Activated CD8-positive, alpha-beta T cell treated with anti-CD3 and anti-CD28 coated beads, Interleukin-2, amount 10 ng/mL, durations not matched to agents 7 days and 5 days (primary cell): ENCODE measurements around the gene DCBLD1. TPM values are rescaled to one million over a fixed set of nuclear protein-coding genes. Genes with fewer than 3 reads are reported as not detected.

Experiments used
- ATAC-seq: fragments of 150-1000 bp; cut with Tn5 transposase; one replicate; pipeline ENCODE4 v1.10.0; 2021; ENCODE audit warnings: moderate library complexity
- CTCF ChIA-PET: fragments of 350-600 bp; sonication (Branson Sonifier 250); formaldehyde crosslinking; loops from one replicate; lab custom pipeline; 2021; ENCODE audit warnings: antibody characterized with exemption; lab: Charles Lee
- POLR2A ChIA-PET: fragments of 350-600 bp; sonication (Branson Sonifier 250); formaldehyde crosslinking; loops from one replicate; lab custom pipeline; 2021; ENCODE audit warnings: antibody characterized with exemption; lab: Charles Lee
- DNase-seq: peaks from one replicate; pipeline ENCODE4 v3.0.0-alpha.2; 2020
- H3K27ac Mint-ChIP-seq: one replicate; pipeline ENCODE4 v1.8.0; 2021; ENCODE audit warnings: mild to moderate bottlenecking, mixed read lengths
- H3K27me3 Mint-ChIP-seq: one replicate; pipeline ENCODE4 v1.8.0; 2021; ENCODE audit warnings: low read depth, mixed read lengths
- H3K36me3 Mint-ChIP-seq: one replicate; pipeline ENCODE4 v1.8.0; 2021; ENCODE audit warnings: low read depth, mixed read lengths
- H3K4me1 Mint-ChIP-seq: one replicate; pipeline ENCODE4 v1.8.0; 2021; ENCODE audit warnings: low read depth, mixed read lengths
- H3K4me3 Mint-ChIP-seq: one replicate; pipeline ENCODE4 v1.8.0; 2021; ENCODE audit warnings: mild to moderate bottlenecking, mixed read lengths
- H3K9me3 Mint-ChIP-seq: one replicate; pipeline ENCODE4 v1.8.0; 2022; ENCODE audit warnings: mixed read lengths; ENCODE audit not compliant: insufficient read depth
- total RNA-seq, 2 experiments: library from RNA; stranded (reverse); gene quantifications; one replicate each; pipeline ENCODE4 v1.2.3, GENCODE V29; 2021

DCBLD1 gene
- total RNA-seq, 2 experiments from 2014 or later, result 2.5 to 4.3 TPM

- Mint-ChIP-seq H3K9me3 (no peaks in the 10 kb centered on the region), H3K27ac (no peak overlapping the region), H3K27me3 (no peaks in the 10 kb centered on the region), H3K4me3 (no peak overlapping the region), H3K4me1 (peaks cover 6% of the 10 kb centered on the region), H3K36me3 (no peaks in the 10 kb centered on the region)
- DNase-seq (no peak), ATAC-seq (no peak)
- CTCF ChIA-PET, result no interaction called here
- POLR2A ChIA-PET, result no interaction called here
These were observed 20.1 kb downstream of the DCBLD1 start for GRCh38 chr6:117502580-117502979.

GRCh38 chr6:117503211-117503610 is 20.7 kb downstream of the DCBLD1 start:
- Mint-ChIP-seq H3K27me3 (no peaks in the 10 kb centered on the region), H3K36me3 (no peaks in the 10 kb centered on the region), H3K27ac (no peak overlapping the region), H3K4me1 (peaks cover 2% of the 10 kb centered on the region), H3K9me3 (no peaks in the 10 kb centered on the region), H3K4me3 (no peak overlapping the region)
- ChIA-PET POLR2A (no interaction called here), CTCF (no interaction called here)
- no peak for ATAC-seq
- DNase-seq, result no peak

GRCh38 chr6:117504478-117505144 is 22.1 kb downstream of the DCBLD1 start:
- H3K27ac Mint-ChIP-seq, result no peak overlapping the region
- ChIA-PET CTCF (interaction anchor here (0.5 kb wide), 1 partner anchor 33 kb away, joined by 3 read pairs; no protein-coding TSS in a partner anchor), POLR2A (no interaction called here)
- no peaks in the 10 kb centered on the region for H3K27me3 Mint-ChIP-seq
- no peaks in the 10 kb centered on the region for H3K36me3 Mint-ChIP-seq
- no peak overlapping the region for H3K4me3 Mint-ChIP-seq
- DNase-seq (no peak), ATAC-seq (no peak)
- no peaks in the 10 kb centered on the region for H3K9me3 Mint-ChIP-seq
- no peaks in the 10 kb centered on the region for H3K4me1 Mint-ChIP-seq

GRCh38 chr6:117505311-117505710 is 22.8 kb downstream of the DCBLD1 start:
- Mint-ChIP-seq H3K27me3 (no peaks in the 10 kb centered on the region), H3K9me3 (no peaks in the 10 kb centered on the region), H3K27ac (no peak overlapping the region), H3K4me3 (no peak overlapping the region), H3K4me1 (no peaks in the 10 kb centered on the region), H3K36me3 (no peaks in the 10 kb centered on the region)
- ChIA-PET POLR2A (no interaction called here), CTCF (no interaction called here)
- ATAC-seq, result no peak
- DNase-seq, result no peak

- Mint-ChIP-seq H3K4me1 (no peaks in the 10 kb centered on the region), H3K4me3 (no peak overlapping the region), H3K27me3 (no peaks in the 10 kb centered on the region), H3K27ac (no peak overlapping the region), H3K36me3 (no peaks in the 10 kb centered on the region), H3K9me3 (no peaks in the 10 kb centered on the region)
- DNase-seq (no peak), ATAC-seq (no peak)
- ChIA-PET POLR2A (no interaction called here), CTCF (no interaction called here)
These were observed 23.8 kb downstream of the DCBLD1 start for GRCh38 chr6:117506180-117506835.

GRCh38 chr6:117506907-117507306 is 24.4 kb downstream of the DCBLD1 start:
- no peak overlapping the region for H3K27ac Mint-ChIP-seq
- CTCF ChIA-PET, result no interaction called here

GRCh38 chr6:117508450-117508971 is 26.0 kb downstream of the DCBLD1 start:
- ChIA-PET CTCF (interaction anchor here (1.3 kb wide), 1 partner anchor 47 kb away, joined by 3 read pairs; no protein-coding TSS in a partner anchor), POLR2A (interaction anchor here (0.6 kb wide), 1 partner anchor 13 kb away, joined by 3 read pairs; no protein-coding TSS in a partner anchor)
- no peak overlapping the region for H3K4me3 Mint-ChIP-seq
- no peaks in the 10 kb centered on the region for H3K9me3 Mint-ChIP-seq
- H3K27me3 Mint-ChIP-seq, result no peaks in the 10 kb centered on the region
- no peak for ATAC-seq
- no peak overlapping the region for H3K27ac Mint-ChIP-seq
- DNase-seq, result no peak
- H3K36me3 Mint-ChIP-seq, result no peaks in the 10 kb centered on the region
- H3K4me1 Mint-ChIP-seq, result no peaks in the 10 kb centered on the region

More at GRCh38 chr6:117506907-117507306, 24.4 kb downstream of the DCBLD1 start:
- Mint-ChIP-seq H3K27me3 (no peaks in the 10 kb centered on the region), H3K4me1 (no peaks in the 10 kb centered on the region), H3K9me3 (no peaks in the 10 kb centered on the region), H3K36me3 (no peaks in the 10 kb centered on the region), H3K4me3 (no peak overlapping the region)
- no peak for ATAC-seq
- POLR2A ChIA-PET, result no interaction called here
- DNase-seq, result no peak

- ChIA-PET CTCF (interaction anchor here (1.3 kb wide), 1 partner anchor 46 kb away, joined by 3 read pairs; no protein-coding TSS in a partner anchor), POLR2A (no interaction called here)
- no peak for ATAC-seq
- H3K4me3 Mint-ChIP-seq, result no peak overlapping the region
- H3K27me3 Mint-ChIP-seq, result no peaks in the 10 kb centered on the region
- no peak overlapping the region for H3K27ac Mint-ChIP-seq
- H3K4me1 Mint-ChIP-seq, result no peaks in the 10 kb centered on the region
- no peaks in the 10 kb centered on the region for H3K36me3 Mint-ChIP-seq
- DNase-seq, result no peak
- H3K9me3 Mint-ChIP-seq, result no peaks in the 10 kb centered on the region
These were observed 26.5 kb downstream of the DCBLD1 start for GRCh38 chr6:117509021-117509420.

- Mint-ChIP-seq H3K9me3 (no peaks in the 10 kb centered on the region), H3K27ac (no peak overlapping the region), H3K36me3 (no peaks in the 10 kb centered on the region), H3K4me1 (no peaks in the 10 kb centered on the region), H3K4me3 (no peak overlapping the region), H3K27me3 (no peaks in the 10 kb centered on the region)
- POLR2A ChIA-PET, result no interaction called here
- DNase-seq, result no peak
- ATAC-seq, result no peak
- CTCF ChIA-PET, result no interaction called here
These were observed 29.8 kb downstream of the DCBLD1 start for GRCh38 chr6:117512056-117512828.

- no peaks in the 10 kb centered on the region for H3K36me3 Mint-ChIP-seq
- no peak for ATAC-seq
These were observed 30.6 kb downstream of the DCBLD1 start for GRCh38 chr6:117512987-117513573.

GRCh38 chr6:117513778-117514365 is 31.4 kb downstream of the DCBLD1 start:
- DNase-seq (no peak), ATAC-seq (no peak)
- Mint-ChIP-seq H3K4me1 (no peaks in the 10 kb centered on the region), H3K36me3 (no peaks in the 10 kb centered on the region), H3K27ac (no peak overlapping the region), H3K27me3 (peaks cover 2% of the 10 kb centered on the region), H3K9me3 (no peaks in the 10 kb centered on the region), H3K4me3 (no peak overlapping the region)
- ChIA-PET POLR2A (no interaction called here), CTCF (no interaction called here)

More at GRCh38 chr6:117512987-117513573, 30.6 kb downstream of the DCBLD1 start:
- H3K27me3 Mint-ChIP-seq, result no peaks in the 10 kb centered on the region
- H3K4me3 Mint-ChIP-seq, result no peak overlapping the region
- no peaks in the 10 kb centered on the region for H3K4me1 Mint-ChIP-seq
- no peak for DNase-seq
- H3K9me3 Mint-ChIP-seq, result no peaks in the 10 kb centered on the region
- CTCF ChIA-PET, result no interaction called here
- POLR2A ChIA-PET, result interaction anchor here (0.6 kb wide), 1 partner anchor 1578 kb away, joined by 3 read pairs; no protein-coding TSS in a partner anchor
- H3K27ac Mint-ChIP-seq, result no peak overlapping the region
